Fibroblast of mammary gland (primary cell): Measurements from ENCODE around the gene SZRD1.

ENCODE experiments used
- DNase-seq: peaks from one replicate; pipeline ENCODE4 v3.0.0-alpha.2; 2010; ENCODE audit warnings: low read depth
- H3K4me3 ChIP-seq: 2 replicates; pipeline ENCODE4 v1.5.1; 2011; ENCODE audit warnings: low read depth, mild to moderate bottlenecking, low read length, moderate library complexity; ENCODE audit not compliant: control insufficient read depth
- CTCF ChIP-seq: conservative IDR thresholded peaks from 2 replicates; pipeline ENCODE4 v1.5.1; 2011; ENCODE audit warnings: low read depth, low read length, inconsistent platforms; ENCODE audit not compliant: control insufficient read depth, insufficient read depth

SZRD1 gene, protein sequence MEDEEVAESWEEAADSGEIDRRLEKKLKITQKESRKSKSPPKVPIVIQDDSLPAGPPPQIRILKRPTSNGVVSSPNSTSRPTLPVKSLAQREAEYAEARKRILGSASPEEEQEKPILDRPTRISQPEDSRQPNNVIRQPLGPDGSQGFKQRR

GRCh38 chr1:16366722-16367257, at the start of gene SZRD1:
TSS of gene SZRD1 (plus strand) at chr1:16367242. CDS start at chr1:16367258, 16 bp downstream.
- DNase-seq = peak; percentile 99
- H3K4me3 ChIP-seq = peak within 1 kb of the TSS; percentile 74
- TF ChIP-seq CTCF = no peak

DNA sequence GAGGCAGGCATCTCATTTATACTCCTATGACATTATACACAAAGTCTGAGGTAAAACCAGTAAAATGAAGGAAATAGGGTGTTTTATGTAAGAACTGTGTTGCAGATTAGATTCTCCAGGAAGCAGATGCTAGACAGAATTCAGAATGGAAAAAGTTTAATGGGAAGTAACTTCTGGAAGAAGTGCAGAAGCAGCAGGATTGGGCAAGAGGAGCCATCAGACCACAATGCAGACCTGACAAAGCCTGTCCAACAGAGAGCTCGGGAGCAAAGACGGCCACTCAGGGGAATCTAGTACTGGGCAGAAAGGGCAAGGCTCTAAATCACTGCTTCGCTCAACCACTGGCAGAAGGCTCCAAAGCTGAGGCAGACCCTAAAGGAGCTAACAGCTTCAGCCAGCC, 48.5 kb upstream of the SZRD1 start:
- peak; percentile 49 for DNase-seq
- no peak overlapping the region for H3K4me3 ChIP-seq
- TF ChIP-seq CTCF = no peak

DNA sequence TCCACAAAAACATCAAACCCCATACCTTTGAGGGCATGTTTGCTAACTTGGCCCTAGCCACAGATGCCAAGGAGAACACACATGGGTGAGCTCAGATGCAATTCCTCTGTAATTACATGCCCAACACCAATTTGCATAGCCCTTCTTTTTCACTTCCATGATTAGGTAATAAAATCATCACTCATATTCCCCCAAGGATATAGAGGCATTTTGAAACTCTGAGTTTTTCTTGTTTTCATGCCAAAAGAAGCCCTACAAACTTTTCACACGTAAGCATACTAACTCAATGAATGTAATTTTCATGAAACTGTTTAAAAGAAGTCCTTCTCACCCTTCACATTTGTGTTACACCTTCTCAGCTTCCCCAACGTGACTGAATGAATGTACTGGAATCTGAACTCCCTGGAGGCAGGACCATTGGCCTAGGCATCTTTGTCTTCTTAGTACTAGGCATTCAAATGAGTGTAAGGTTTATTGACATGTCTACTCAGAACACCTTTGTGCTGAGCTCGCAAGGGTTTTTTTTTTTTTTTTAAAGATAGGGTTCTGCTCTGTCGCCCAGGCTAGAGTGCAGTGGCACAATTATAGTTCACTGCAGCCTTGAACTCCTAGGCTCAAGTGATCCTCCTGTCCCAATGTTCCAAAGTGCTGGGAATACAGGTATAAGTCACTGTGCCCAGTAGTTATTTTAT, 45.7 kb upstream of the SZRD1 start:
- TF ChIP-seq CTCF = no peak
- peak; percentile 57 for DNase-seq
- no peak overlapping the region for H3K4me3 ChIP-seq

DNA sequence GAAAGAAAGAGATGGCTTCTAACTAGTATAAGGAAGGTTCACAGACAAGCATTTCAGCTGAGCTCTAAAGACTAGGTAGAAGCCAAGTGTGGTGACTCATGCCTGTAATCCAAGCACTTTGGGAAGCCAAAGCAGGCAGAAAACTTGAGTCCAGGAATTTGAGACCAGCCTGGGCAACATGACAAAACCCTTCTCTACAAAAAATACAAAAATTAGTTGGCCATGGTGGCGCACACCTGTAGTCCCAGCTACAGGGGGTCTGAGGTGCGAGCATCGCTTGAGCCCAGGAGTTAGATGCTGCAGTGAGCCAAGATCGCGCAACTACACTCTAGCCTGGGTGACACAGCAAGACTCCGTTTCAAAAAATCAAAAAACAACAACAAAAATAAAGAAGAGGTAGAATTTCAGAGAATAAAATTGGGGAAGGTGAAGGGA, 42.6 kb upstream of the SZRD1 start:
- TF ChIP-seq CTCF = no peak
- DNase-seq = peak; percentile 84
- H3K4me3 ChIP-seq = no peak overlapping the region

DNA sequence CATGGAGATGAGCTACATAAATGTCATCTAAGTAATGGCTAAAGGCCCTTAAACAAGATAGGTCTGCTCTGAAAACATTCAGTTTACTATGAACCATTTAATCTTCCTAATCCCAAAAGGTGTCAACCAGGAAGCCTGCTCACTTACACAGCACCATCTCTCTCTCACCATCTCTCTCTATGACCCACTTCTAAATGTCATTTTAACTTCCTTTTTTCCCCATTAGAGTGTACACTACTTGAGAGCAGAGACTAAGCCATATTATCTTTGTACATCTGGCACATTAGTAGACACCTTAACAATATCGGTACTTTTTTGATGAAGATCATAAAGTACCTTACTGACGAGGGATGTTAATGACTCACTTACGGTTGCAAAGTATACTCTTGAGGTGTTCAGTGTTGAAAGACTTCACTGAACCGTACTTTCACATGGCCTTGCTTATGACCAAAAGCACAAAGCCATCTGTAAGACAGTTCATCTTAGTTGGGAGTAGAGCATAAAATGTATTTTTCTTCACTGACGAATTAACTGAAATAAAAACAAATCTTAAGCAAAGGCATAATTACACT, 40.1 kb upstream of the SZRD1 start:
- H3K4me3 ChIP-seq = no peak overlapping the region
- DNase-seq = no peak
- no peak for TF ChIP-seq CTCF

DNA sequence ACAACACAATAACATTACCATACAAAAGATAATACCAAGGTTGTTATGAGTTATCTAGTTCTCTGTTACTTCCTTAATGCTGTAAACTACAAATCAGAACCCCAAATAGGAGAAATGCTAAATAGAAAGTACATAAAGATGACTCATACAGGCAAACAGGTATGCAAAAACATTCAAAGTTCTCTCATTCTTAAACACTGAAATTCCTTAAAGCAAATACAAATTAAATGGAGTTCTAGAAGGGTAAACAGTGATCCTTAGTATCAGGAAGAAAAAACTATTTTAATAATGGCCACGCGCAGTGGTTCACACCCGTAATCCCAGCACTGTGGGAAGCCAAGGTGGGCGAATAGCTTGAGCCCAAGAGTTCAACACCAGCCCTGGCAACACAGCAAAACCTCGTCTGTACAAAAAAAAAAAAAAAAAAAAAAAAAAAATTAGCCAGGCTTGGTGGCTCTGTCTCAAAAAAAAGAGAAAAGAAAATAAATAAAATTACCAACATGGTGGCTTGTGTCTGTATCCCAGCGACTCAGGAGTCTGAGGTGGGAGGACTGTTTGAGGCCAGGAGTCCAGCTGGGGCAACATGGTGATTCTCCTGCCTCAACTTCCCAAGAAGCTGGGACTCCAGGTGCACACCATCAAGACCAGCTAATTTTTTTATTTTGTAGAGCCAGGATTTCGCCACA, 32.2 kb upstream of the SZRD1 start:
- H3K4me3 ChIP-seq = no peak overlapping the region
- TF ChIP-seq CTCF = no peak
- no peak for DNase-seq
